ENCODE data around the gene MRM3. TPM values are rescaled to one million over a fixed set of nuclear protein-coding genes. Genes with fewer than 3 reads are reported as not detected.

The MRM3 gene
- total RNA-seq, 2 donors from 2014 or later: 13.0 to 22.5 TPM

DNA sequence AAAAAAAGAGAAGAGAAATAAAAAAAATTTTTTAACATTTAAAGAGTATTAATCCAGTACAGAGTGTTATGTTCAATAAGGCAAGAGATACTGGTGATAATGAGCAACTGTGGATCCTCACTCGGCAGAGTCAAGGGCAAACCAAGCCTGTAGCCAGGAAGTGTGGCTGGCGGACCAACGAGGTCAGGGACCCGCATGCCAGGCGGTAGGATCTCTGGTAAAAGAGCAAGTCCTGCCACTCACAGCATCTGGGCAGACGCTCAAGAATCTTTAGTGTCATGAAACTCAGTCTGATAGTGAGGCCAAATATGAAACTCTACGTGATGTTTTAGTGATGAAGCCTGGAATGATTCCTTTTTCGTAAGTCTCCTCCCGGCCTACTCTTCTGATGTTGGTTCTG lies 21.8 kb upstream of the MRM3 start:
- Histone ChIP-seq H3K4me1 (no peaks in the 10 kb centered on the region), H3K9ac (ENCODE audit: low read depth in 2 of 2, low read length in 2 of 2) (no peak overlapping the region), H3K27me3 (no peaks in the 10 kb centered on the region), H3K9me3 (no peaks in the 10 kb centered on the region), H3K4me3 (no peak overlapping the region), H3K36me3 (no peaks in the 10 kb centered on the region), H3K27ac (no peak overlapping the region)
- intact Hi-C loops (cut with DNase I): no loop called here
- no peak for DNase-seq
- TF ChIP-seq, protein P1, sequence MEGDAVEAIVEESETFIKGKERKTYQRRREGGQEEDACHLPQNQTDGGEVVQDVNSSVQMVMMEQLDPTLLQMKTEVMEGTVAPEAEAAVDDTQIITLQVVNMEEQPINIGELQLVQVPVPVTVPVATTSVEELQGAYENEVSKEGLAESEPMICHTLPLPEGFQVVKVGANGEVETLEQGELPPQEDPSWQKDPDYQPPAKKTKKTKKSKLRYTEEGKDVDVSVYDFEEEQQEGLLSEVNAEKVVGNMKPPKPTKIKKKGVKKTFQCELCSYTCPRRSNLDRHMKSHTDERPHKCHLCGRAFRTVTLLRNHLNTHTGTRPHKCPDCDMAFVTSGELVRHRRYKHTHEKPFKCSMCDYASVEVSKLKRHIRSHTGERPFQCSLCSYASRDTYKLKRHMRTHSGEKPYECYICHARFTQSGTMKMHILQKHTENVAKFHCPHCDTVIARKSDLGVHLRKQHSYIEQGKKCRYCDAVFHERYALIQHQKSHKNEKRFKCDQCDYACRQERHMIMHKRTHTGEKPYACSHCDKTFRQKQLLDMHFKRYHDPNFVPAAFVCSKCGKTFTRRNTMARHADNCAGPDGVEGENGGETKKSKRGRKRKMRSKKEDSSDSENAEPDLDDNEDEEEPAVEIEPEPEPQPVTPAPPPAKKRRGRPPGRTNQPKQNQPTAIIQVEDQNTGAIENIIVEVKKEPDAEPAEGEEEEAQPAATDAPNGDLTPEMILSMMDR (IDR thresholded peaks at IDR 0.05): no peak

DNA sequence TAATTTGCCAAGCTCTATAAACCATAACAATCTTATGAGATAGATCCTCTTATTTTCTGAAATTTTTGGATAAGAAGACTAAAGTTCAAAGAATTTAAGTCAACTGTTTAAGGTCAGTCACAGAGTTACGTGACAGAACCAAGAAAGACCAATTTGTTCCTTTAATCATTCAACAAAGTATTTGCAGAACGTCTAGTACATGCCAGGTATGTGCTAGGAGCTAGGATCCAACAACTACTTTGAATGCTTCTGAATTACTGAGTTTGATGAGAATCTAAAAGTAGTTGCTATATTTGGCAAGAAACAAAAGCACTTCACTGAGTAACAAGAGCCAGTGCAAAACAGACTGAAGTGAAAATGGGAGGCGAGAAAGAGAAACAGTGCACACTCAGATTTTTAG lies 15.1 kb upstream of the MRM3 start:
- H3K36me3 ChIP-seq: peaks cover 8% of the 10 kb centered on the region
- intact Hi-C loops (cut with DNase I): no loop called here
- no peaks in the 10 kb centered on the region for H3K9me3 ChIP-seq

DNA sequence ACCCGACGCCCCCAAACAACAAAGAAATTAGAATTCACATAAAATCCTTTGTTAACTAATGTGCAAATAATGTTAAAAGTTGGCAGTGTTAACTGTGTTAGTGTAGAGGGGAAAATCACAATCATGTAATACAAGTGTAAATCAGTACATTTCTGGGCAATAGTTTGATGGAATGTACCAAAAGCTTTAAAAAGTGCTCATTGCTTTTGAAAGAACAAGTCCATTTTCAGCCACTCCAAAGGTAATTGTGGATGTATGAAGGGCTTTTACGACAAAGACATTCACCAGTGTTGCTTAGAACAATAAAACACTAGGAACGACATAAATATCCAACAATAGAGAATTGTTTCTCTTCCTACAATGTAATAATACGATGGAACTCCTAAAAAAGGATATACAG lies 9.1 kb upstream of the MRM3 start:
- Histone ChIP-seq H3K9ac (ENCODE audit: low read depth in 2 of 2, low read length in 2 of 2) (no peak overlapping the region), H3K27ac (no peak overlapping the region), H3K4me3 (no peak overlapping the region), H3K27me3 (no peaks in the 10 kb centered on the region), H3K4me1 (no peaks in the 10 kb centered on the region), H3K36me3 (peaks cover 8% of the 10 kb centered on the region), H3K9me3 (no peaks in the 10 kb centered on the region)
- TF ChIP-seq, protein P1 (IDR thresholded peaks at IDR 0.05): no peak
- intact Hi-C loops (cut with DNase I): no loop called here
- no peak for DNase-seq

More for the DNA sequence above, 15.1 kb upstream of the MRM3 start:
- TF ChIP-seq, protein P1 (IDR thresholded peaks at IDR 0.05): no peak
- Histone ChIP-seq H3K27ac (no peak overlapping the region), H3K27me3 (no peaks in the 10 kb centered on the region), H3K9ac (ENCODE audit: low read depth in 2 of 2, low read length in 2 of 2) (no peak overlapping the region), H3K4me3 (no peak overlapping the region), H3K4me1 (no peaks in the 10 kb centered on the region)
- no peak for DNase-seq

DNA sequence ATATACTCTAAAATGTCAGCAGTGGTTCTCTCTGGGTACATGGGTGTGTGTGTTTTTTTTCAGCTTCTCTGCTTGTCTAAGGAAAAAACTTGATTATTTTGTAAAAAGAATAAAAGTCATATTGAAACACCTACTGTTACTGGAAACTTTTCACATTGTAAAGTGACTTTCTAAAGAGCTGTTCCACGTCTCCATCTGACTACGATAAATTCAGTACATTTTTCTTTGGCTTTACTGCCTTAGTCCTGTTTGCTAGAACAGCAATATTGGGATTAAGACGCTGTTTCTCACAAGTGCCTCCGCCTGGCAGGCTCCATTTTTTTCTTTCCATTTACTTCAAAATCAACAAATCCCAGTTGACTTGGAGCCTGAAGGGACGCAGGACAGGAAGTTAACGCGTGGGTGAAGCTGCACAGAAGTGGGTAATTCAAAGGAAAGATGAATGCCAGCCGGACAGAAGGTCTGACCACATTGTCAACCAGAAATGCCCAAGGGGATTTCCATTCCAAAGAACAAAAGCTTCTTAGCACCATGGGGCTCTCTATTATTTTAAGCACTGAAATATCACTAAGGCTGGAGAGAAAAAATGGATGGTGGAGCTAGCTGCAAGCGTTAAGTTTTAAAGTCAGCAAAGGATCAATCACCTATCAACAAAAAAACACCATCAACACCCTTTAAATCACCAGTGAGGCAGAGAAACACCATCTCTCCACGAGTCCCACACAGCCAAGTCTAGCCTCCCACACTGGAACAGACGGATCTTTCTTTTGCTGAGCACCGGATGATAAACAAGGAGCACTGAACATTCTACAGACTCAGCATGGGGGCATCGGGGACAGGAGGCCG lies 8.5 kb upstream of the MRM3 start:
- no peak overlapping the region for H3K9ac ChIP-seq (ENCODE audit: low read depth in 2 of 2, low read length in 2 of 2)
- DNase-seq: no peak
- peaks cover 8% of the 10 kb centered on the region for H3K36me3 ChIP-seq
- no peak overlapping the region for H3K4me3 ChIP-seq
- H3K27me3 ChIP-seq: no peaks in the 10 kb centered on the region
- TF ChIP-seq, protein P1 (IDR thresholded peaks at IDR 0.05): no peak
- H3K4me1 ChIP-seq: no peaks in the 10 kb centered on the region
- H3K27ac ChIP-seq: no peak overlapping the region
- H3K9me3 ChIP-seq: no peaks in the 10 kb centered on the region
- intact Hi-C loops (cut with DNase I): no loop called here

DNA sequence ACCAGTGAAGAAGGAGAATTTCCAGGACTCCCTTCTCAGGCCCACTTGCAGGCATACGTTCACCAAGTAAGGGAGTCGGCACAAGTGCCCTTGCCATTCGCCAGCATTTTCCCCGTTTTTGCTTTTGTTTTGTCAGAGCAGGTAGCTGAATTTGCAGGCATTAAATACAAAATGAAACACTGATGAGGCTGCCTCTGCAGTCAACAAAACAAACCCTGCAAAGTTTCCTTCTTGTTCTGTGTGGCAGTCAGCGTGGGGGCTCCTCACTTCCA lies 7.9 kb upstream of the MRM3 start:
- intact Hi-C loops (cut with DNase I): no loop called here
- Histone ChIP-seq H3K4me1 (no peaks in the 10 kb centered on the region), H3K9me3 (no peaks in the 10 kb centered on the region), H3K27me3 (no peaks in the 10 kb centered on the region), H3K9ac (ENCODE audit: low read depth in 2 of 2, low read length in 2 of 2) (peak overlapping the region in 1 of 2 donors; percentile 20), H3K36me3 (peaks cover 8% of the 10 kb centered on the region), H3K4me3 (no peak overlapping the region), H3K27ac (no peak overlapping the region)
- DNase-seq: no peak
- TF ChIP-seq, protein P1 (IDR thresholded peaks at IDR 0.05): no peak

Measured in colonic mucosa (tissue), 4 donors.